ENCODE data around the gene NR1I2.

NR1I2 gene

GRCh38 chr3:119779731-119780383, 2.0 kb upstream of the NR1I2 start:
- DNase-seq, result no peak

- DNase-seq, result no peak
These were observed 559 bp downstream of the NR1I2 start for GRCh38 chr3:119782460-119782859.

- no peak for DNase-seq
These were observed 1.4 kb downstream of the NR1I2 start for GRCh38 chr3:119783255-119783654.

- no peak for DNase-seq
These were observed 2.0 kb downstream of the NR1I2 start for GRCh38 chr3:119783883-119784282.

- no peak for DNase-seq
These were observed 4.5 kb downstream of the NR1I2 start for GRCh38 chr3:119786409-119786808.

GRCh38 chr3:119790369-119790768, 8.5 kb downstream of the NR1I2 start:
- DNase-seq, result no peak

- no peak for DNase-seq
These were observed 10.4 kb downstream of the NR1I2 start for GRCh38 chr3:119792270-119792669.

- DNase-seq, result no peak
These were observed 12.5 kb downstream of the NR1I2 start for GRCh38 chr3:119794401-119794800.

- no peak for DNase-seq
These were observed 13.2 kb downstream of the NR1I2 start for GRCh38 chr3:119794971-119795612.

- no peak for DNase-seq
These were observed 13.9 kb downstream of the NR1I2 start for GRCh38 chr3:119795849-119796248.

- DNase-seq, result no peak
These were observed 14.5 kb downstream of the NR1I2 start for GRCh38 chr3:119796368-119796767.

GRCh38 chr3:119796785-119797184, 14.9 kb downstream of the NR1I2 start:
- no peak for DNase-seq

- DNase-seq, result no peak
These were observed 18.9 kb downstream of the NR1I2 start for GRCh38 chr3:119800844-119801243.

- no peak for DNase-seq
These were observed 26.3 kb downstream of the NR1I2 start for GRCh38 chr3:119808244-119808643.

GRCh38 chr3:119808843-119809242, 26.9 kb downstream of the NR1I2 start:
- no peak for DNase-seq

GRCh38 chr3:119809249-119810017, 27.5 kb downstream of the NR1I2 start:
- no peak for DNase-seq

GRCh38 chr3:119810018-119810435, 28.1 kb downstream of the NR1I2 start:
- DNase-seq, result no peak

- no peak for DNase-seq
These were observed 30.7 kb downstream of the NR1I2 start for GRCh38 chr3:119812491-119813058.

- no peak for DNase-seq
These were observed 33.8 kb downstream of the NR1I2 start for GRCh38 chr3:119815716-119816115.

- DNase-seq, result no peak
These were observed 35.2 kb downstream of the NR1I2 start for GRCh38 chr3:119817071-119817470.

- no peak for DNase-seq
These were observed 35.9 kb downstream of the NR1I2 start for GRCh38 chr3:119817583-119818363.

GRCh38 chr3:119818937-119819336, 37.0 kb downstream of the NR1I2 start:
- DNase-seq, result no peak

GRCh38 chr3:119819806-119820205, 37.9 kb downstream of the NR1I2 start:
- no peak for DNase-seq
